DOHH2 (cell line): ENCODE measurements around the gene RBM28.

Experiments used
- H3F3A ChIP-seq: fragments of 200-600 bp; sonication (generic), shearing (Covaris generic); 2 replicates; pipeline ENCODE4 v1.6.0; 2016; ENCODE audit warnings: antibody characterized with exemption, mild to moderate bottlenecking; ENCODE audit not compliant: control insufficient read depth, insufficient read depth
- H3K27ac ChIP-seq: fragments of 200-600 bp; sonication (generic); 2 replicates; pipeline ENCODE4 v1.5.1; 2014; ENCODE audit warnings: low read depth, mild to moderate bottlenecking, low read length, moderate library complexity
- H3K27me3 ChIP-seq: fragments of 200-600 bp; sonication (generic); 2 replicates; pipeline ENCODE4 v1.6.1; 2014; ENCODE audit warnings: mild to moderate bottlenecking, low read length, mixed read lengths; ENCODE audit not compliant: control insufficient read depth
- H3K36me3 ChIP-seq: fragments of 200-600 bp; sonication (generic); 2 replicates; pipeline ENCODE4 v1.6.1; 2014; ENCODE audit warnings: mild to moderate bottlenecking, low read length, moderate library complexity, mixed read lengths; ENCODE audit not compliant: control insufficient read depth
- H3K4me1 ChIP-seq: fragments of 200-600 bp; sonication (generic); 2 replicates; pipeline ENCODE4 v1.6.1; 2014; ENCODE audit warnings: mild to moderate bottlenecking, low read length, mixed read lengths; ENCODE audit not compliant: control insufficient read depth
- H3K4me2 ChIP-seq: fragments of 200-600 bp; sonication (generic); 2 replicates; pipeline ENCODE4 v1.6.0; 2014; ENCODE audit warnings: mild to moderate bottlenecking, low read length, moderate library complexity
- H3K4me3 ChIP-seq: fragments of 200-600 bp; sonication (generic); 2 replicates; pipeline ENCODE4 v1.5.1; 2014; ENCODE audit warnings: mild to moderate bottlenecking, low read length, mixed read lengths
- H3K79me2 ChIP-seq: fragments of 200-600 bp; sonication (generic); 2 replicates; pipeline ENCODE4 v1.6.1; 2014; ENCODE audit warnings: mild to moderate bottlenecking, low read length, mixed read lengths; ENCODE audit not compliant: control insufficient read depth
- H3K9me2 ChIP-seq: fragments of 200-600 bp; sonication (generic); replicated peaks from 2 replicates; pipeline ENCODE4 v1.6.1; 2014; ENCODE audit warnings: mild to moderate bottlenecking, low read length, mixed read lengths; ENCODE audit not compliant: control insufficient read depth
- H3K9me3 ChIP-seq: fragments of 200-600 bp; sonication (generic); 2 replicates; pipeline ENCODE4 v1.6.1; 2014; ENCODE audit warnings: antibody characterized with exemption, low read length, mixed read lengths; ENCODE audit not compliant: control insufficient read depth, insufficient read depth
- H4K20me1 ChIP-seq: fragments of 200-600 bp; sonication (generic); 2 replicates; pipeline ENCODE4 v1.6.0; 2014; ENCODE audit warnings: low read depth, mild to moderate bottlenecking, antibody characterized with exemption, low read length, moderate library complexity; ENCODE audit not compliant: control insufficient read depth, insufficient read depth
- EZH2phosphoT487 ChIP-seq: fragments of 200-600 bp; sonication (generic); IDR thresholded peaks from 2 replicates; pipeline ENCODE4 v1.6.1; 2017; ENCODE audit warnings: borderline replicate concordance, mild to moderate bottlenecking, antibody characterized with exemption, low read length, moderate library complexity, mixed read lengths
- TF ChIP-seq, protein P1 (sequence below): fragments of 200-600 bp; sonication (generic); IDR thresholded peaks from one replicate; pipeline ENCODE4 v1.5.1; 2014; ENCODE audit warnings: antibody characterized with exemption, mild to moderate bottlenecking, low read depth, low read length; ENCODE audit not compliant: poor library complexity, severe bottlenecking

The RBM28 gene

GRCh38 chr7:128350708-128351295 is 7.1 kb upstream of the RBM28 start:
- H3F3A ChIP-seq = no peaks in the 10 kb centered on the region
- H3K9me2 ChIP-seq = no peaks in the 10 kb centered on the region
- H3K4me2 ChIP-seq = no peak overlapping the region
- H3K9me3 ChIP-seq = no peaks in the 10 kb centered on the region
- H4K20me1 ChIP-seq = no peaks in the 10 kb centered on the region
- H3K4me3 ChIP-seq = no peak overlapping the region
- H3K27me3 ChIP-seq = peaks cover 23% of the 10 kb centered on the region
- no peaks in the 10 kb centered on the region for H3K4me1 ChIP-seq
- H3K79me2 ChIP-seq = no peaks in the 10 kb centered on the region
- TF ChIP-seq, protein P1, sequence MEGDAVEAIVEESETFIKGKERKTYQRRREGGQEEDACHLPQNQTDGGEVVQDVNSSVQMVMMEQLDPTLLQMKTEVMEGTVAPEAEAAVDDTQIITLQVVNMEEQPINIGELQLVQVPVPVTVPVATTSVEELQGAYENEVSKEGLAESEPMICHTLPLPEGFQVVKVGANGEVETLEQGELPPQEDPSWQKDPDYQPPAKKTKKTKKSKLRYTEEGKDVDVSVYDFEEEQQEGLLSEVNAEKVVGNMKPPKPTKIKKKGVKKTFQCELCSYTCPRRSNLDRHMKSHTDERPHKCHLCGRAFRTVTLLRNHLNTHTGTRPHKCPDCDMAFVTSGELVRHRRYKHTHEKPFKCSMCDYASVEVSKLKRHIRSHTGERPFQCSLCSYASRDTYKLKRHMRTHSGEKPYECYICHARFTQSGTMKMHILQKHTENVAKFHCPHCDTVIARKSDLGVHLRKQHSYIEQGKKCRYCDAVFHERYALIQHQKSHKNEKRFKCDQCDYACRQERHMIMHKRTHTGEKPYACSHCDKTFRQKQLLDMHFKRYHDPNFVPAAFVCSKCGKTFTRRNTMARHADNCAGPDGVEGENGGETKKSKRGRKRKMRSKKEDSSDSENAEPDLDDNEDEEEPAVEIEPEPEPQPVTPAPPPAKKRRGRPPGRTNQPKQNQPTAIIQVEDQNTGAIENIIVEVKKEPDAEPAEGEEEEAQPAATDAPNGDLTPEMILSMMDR = no peak
- H3K27ac ChIP-seq = no peak overlapping the region
- no peaks in the 10 kb centered on the region for H3K36me3 ChIP-seq

- no peaks in the 10 kb centered on the region for H3K4me1 ChIP-seq
- H3K4me3 ChIP-seq = no peak overlapping the region
- H3K27me3 ChIP-seq = peaks cover 20% of the 10 kb centered on the region
- H3F3A ChIP-seq = no peaks in the 10 kb centered on the region
- H3K9me3 ChIP-seq = no peaks in the 10 kb centered on the region
- H3K9me2 ChIP-seq = no peaks in the 10 kb centered on the region
- no peak for TF ChIP-seq EZH2phosphoT487
- TF ChIP-seq, protein P1 = no peak
- no peaks in the 10 kb centered on the region for H3K79me2 ChIP-seq
- no peak overlapping the region for H3K4me2 ChIP-seq
- H4K20me1 ChIP-seq = no peaks in the 10 kb centered on the region
- no peak overlapping the region for H3K27ac ChIP-seq
- H3K36me3 ChIP-seq = no peaks in the 10 kb centered on the region
Measured at GRCh38 chr7:128349466-128349825, 5.7 kb upstream of the RBM28 start.

GRCh38 chr7:128347647-128348097 is 4.0 kb upstream of the RBM28 start:
- Histone ChIP-seq H3F3A (peaks cover 3% of the 10 kb centered on the region; the same call in 1 of the 2 replicates), H3K4me2 (no peak overlapping the region), H3K4me1 (peaks cover 4% of the 10 kb centered on the region), H3K79me2 (peaks cover 9% of the 10 kb centered on the region), H3K9me2 (no peaks in the 10 kb centered on the region), H3K9me3 (no peaks in the 10 kb centered on the region), H4K20me1 (no peaks in the 10 kb centered on the region), H3K36me3 (peaks cover 5% of the 10 kb centered on the region; the same call in 1 of the 2 replicates), H3K4me3 (no peak overlapping the region), H3K27ac (no peak overlapping the region), H3K27me3 (peaks cover 11% of the 10 kb centered on the region)
- TF ChIP-seq, protein P1 = peak; percentile 85
- TF ChIP-seq EZH2phosphoT487 = no peak
